HG03135 (cell line): ENCODE measurements around the gene PRSS56.
"Not testable (repeated sequence)": the region's sequence is repeated elsewhere in the genome, so short reads cannot be mapped to it uniquely, and the experiment has no call there.

Source experiments
- ATAC-seq: cut with Tn5 transposase; IDR thresholded peaks from one replicate; pipeline ENCODE4 v1.9.1; 2021; ENCODE audit warnings: mild to moderate bottlenecking, moderate library complexity; ENCODE audit not compliant: unreplicated experiment

The PRSS56 gene

DNA sequence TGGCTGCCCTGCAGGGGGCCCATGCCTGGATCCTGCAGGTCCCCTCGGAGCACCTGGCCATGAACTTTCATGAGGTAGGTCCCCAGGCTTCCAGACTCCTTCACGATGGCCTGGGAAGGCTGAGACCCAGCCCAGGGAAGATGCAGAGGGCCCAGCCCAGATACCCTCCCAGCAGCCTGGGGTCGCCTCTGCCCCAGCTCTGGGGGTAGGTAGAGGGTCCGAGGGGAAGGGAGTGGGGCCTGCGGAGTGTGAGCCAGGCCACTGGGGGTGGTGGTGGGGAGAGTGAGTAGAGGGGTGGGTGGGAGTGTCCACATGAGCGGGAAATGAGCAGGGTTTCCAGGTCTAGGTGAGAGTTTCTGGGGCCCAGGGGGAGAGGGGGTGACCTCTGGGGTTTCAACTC is 4.6 kb downstream of the PRSS56 start:
- no peak for ATAC-seq

DNA sequence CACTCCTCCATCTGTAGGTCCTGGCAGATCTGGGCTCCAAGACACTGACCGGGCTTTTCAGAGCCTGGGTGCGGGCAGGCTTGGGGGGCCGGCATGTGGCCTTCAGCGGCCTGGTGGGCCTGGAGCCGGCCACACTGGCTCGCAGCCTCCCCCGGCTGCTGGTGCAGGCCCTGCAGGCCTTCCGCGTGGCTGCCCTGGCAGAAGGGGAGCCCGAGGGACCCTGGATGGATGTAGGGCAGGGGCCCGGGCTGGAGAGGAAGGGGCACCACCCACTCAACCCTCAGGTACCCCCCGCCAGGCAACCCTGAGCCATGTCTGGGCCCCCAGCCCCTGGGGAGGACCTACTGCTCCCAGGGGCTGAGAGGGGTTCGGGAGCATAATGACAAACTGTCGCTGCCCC is 5.0 kb downstream of the PRSS56 start:
- ATAC-seq: no peak

DNA sequence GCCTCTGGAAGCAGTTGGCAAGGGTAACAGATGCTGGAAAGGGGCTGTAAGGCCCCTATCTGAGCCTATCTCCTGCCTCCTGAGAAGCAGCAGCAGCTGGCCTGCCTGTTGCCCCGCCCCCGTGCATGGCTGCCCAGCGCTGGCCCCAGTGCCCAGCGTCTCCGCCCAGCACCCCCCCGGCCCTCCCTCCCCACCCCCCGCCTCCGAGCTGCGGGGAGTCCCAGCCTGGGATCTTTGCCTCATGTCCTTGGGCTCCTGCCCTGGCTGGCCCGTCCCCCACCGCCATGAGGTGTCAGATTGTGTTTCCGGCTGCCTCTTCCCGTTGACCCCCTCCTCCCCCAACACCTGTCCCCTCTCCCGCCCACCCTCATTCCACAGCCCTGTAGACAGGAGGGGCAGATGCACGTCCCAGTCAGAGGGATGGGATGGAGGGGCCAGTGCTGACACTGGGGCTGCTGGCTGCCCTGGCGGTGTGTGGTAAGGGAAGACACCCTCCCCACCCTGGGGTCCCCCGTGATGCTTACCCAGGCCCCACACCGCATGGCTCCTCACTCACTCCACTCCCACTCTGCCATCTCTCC is 5.7 kb downstream of the PRSS56 start, which contains the start of gene CHRND:
Gene CHRND (plus strand): TSS at position 370 of the 581 bp plus-strand sequence. CDS start 56 bp downstream, at position 426.
- ATAC-seq: no peak

DNA sequence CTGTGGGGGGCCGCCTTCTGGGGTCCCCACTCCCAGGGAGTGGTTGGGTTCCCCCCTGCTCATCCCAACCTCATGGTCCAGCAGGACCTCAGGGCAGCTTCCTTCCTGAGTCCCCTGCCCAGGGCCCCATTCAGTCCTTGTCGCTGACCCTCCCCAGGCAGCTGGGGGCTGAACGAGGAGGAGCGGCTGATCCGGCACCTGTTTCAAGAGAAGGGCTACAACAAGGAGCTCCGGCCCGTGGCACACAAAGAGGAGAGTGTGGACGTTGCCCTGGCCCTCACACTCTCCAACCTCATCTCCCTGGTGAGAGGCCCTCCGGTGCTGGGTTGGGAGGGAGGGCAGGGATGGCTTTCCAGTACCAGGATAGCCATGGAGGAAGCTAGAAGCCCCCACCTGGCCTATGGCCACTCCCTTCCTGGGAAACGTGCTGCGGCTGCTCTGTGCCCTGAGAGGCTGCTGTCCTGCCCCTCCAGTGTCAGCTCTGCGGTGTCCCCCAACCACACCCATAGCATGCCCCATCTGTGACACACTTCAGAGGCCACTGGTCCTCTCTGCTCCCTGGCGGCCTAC is 6.3 kb downstream of the PRSS56 start:
- ATAC-seq: no peak

DNA sequence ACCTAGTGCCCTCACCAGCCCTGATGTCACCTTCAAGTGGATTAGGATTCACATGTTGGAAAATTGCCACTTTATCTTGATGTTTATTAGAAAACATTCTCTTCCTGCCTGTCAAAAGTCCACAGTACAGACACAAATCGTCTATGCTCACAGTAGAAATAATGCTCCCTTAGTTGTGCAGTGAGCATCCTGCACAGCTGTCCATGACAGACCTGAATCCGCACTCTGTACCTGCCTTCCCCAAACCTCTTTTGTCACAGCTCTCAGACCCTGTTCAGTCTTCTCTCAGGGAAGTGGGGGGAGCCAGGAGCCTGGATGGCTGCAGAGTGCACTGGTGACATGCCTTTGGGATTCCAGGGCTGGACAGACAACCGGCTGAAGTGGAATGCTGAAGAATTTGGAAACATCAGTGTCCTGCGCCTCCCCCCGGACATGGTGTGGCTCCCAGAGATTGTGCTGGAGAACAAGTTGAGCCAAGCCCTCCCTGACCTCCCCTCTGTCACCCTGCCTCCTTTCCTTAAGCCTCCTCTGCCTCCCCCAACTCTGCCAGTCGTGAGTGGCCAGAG is 7.8 kb downstream of the PRSS56 start:
- no peak for ATAC-seq

- ATAC-seq: no peak
These were observed 8.7 kb downstream of the PRSS56 start for GRCh38 chr2:232528746-232529460.

DNA sequence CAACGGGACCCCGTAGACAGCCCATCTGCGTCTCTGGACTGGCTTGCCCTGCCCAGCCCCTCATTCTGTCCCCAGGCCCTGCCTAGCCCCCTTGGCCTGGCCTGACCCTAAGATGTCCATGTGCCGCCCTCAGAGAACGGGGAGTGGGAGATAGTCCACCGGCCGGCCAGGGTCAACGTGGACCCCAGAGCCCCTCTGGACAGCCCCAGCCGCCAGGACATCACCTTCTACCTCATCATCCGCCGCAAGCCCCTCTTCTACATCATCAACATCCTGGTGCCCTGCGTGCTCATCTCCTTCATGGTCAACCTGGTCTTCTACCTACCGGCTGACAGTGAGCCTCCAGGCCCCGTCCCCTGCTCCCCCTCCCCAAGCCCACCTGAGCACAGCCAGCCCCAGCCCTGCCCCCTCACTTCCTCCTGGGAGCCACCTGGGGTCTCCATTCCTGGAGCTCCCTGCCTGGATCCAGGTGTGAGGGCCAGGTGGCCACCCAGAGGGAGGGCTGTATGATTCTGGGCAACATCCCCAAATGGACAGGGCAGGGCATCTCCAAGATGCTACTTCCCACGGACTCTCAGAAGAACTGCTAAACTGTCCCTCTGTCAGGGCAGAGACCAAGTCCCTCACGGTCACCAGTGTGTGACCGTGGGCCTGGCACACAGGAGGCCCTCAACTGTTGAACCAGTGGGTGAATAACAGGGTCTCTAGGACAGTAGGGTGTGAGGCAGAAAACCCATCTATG is 9.8 kb downstream of the PRSS56 start:
- no peak for ATAC-seq

DNA sequence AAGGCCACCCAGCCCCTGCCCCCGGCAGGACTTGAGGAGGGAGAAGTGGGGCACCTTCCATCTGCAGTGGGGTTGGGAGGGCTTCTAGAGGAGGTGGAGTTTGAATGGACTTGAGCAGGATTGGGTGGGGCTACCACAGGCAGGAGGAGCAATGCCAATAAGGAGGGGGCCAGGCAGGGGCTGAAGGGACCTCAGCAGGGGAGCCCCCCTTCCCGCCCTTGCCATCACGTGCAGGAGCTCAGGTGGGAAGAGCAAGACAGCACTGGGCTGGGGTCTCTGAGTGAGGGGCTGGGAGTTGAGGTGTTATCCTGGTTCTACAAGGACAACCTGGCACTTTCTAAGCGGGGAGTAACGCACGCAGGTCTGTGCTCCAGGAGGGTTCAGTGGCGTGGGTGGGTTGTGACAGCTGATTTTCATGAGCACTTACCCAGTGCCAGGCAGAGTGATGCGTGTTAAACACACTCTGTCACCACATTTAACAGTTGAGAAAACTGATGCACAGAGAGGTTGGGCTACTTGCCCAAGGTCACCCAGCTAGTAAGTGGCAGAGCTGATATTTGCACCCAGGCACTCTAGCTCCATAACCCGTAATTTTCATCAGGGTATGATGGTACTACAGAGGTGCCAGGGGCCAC is 10.6 kb downstream of the PRSS56 start:
- no peak for ATAC-seq

GRCh38 chr2:232532419-232532818 is 12.2 kb downstream of the PRSS56 start:
- ATAC-seq: no peak

GRCh38 chr2:232532821-232533220 is 12.6 kb downstream of the PRSS56 start:
- ATAC-seq: not testable (repeated sequence)

- no peak for ATAC-seq
These were observed 13.9 kb downstream of the PRSS56 start for GRCh38 chr2:232533944-232534710.

GRCh38 chr2:232534940-232535651 is 14.9 kb downstream of the PRSS56 start:
- ATAC-seq: no peak

DNA sequence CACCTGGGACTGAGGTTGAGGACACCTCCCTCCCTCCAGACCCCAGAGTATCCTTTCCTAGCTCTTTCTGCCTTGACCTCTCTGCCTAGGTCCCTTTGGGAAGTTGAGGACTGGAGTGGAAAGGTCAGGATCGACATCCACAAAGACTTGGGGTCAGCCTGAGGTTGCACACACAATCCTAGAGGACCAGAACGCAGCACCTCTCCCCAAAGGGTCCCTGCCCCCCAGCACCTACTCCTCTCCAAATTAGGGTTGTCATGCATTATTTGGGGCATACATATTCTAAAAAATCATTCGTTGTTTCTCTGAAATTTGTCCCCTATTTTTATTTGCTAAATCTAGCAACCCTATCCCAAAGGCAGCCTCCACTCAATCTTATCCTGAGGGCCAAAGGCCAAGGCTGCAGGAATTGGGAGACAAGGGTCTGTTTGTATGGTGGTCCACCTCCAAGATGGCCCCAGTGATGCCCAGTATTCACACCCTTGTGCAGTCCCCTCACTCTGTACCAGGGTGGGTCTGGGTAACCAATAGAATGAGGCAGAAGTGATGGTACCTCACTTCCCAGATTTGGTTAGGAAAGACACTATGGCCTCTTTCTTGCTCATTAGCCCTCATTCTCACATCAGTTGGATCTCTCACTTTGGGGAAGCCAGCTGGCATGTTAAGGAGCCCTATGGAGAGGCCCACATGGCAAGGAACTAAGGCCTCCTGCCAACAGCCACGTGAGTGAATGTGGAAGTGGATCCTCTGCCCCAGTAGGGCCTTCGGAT is 15.8 kb downstream of the PRSS56 start:
- ATAC-seq: no peak

DNA sequence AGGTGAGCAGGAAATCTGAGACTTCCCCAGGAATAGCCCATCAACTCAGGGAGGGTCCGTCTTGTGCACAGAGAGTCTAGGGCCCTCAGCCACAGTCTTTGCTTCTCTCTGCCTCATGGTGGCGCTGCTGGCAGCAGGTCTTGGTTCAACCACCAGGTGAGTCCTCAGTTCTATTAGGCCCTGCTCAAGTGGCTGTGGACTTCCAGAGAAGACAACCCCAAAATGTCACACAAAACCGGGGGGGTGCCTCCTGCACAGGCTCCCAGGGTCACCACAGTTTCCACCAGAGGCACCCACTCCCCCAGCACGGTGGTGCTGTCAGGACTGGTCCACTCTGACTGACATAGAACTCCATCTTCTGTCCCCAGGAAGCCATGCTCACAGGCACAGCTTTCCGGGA is 16.9 kb downstream of the PRSS56 start:
- no peak for ATAC-seq

DNA sequence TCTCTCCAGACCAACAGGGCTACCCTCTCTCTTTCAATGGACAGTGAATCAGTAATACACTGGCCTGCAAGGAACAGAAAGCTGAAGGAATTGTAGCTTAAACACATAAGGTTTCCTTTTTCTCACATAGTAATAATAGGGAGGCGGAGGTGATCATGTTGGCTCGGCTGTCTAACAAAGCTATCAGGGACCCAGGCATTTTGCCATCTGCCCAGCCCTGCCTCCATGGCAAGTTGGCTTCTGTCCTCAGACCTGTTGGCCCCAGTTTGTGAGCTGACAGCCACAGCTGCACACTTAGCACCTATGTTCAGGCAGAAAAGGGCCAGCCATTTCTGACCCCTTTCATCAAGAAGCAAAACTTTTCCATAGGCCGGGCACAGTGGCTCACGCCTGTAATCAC is 17.3 kb downstream of the PRSS56 start:
- ATAC-seq: no peak

- ATAC-seq: no peak
These were observed 18.5 kb downstream of the PRSS56 start for GRCh38 chr2:232538671-232539070.

- ATAC-seq: no peak
These were observed 19.4 kb downstream of the PRSS56 start, which contains the start of gene CHRNG for GRCh38 chr2:232539298-232540231. CHRNG (plus strand) TSS chr2:232539692; CDS start chr2:232539748, 56 bp downstream.
